GM12891 (cell line): ENCODE measurements around the gene ACTN2.

Source experiments
- DNase-seq: peaks from one replicate; pipeline ENCODE4 v3.0.0; 2011; ENCODE audit warnings: low spot score; ENCODE audit not compliant: insufficient read length
- FAIRE-seq: peaks from 2 replicates; lab custom pipeline; 2011; peaks lifted over from hg19 to GRCh38; lab: Jason Lieb, UNC
- PAX5 ChIP-seq: IDR thresholded peaks from 2 replicates; pipeline ENCODE4 v1.6.1; 2011; ENCODE audit warnings: low read length, moderate library complexity, mild to moderate bottlenecking; ENCODE audit not compliant: insufficient read depth, severe bottlenecking
- POLR2A ChIP-seq: IDR thresholded peaks from 2 replicates; pipeline ENCODE4 v1.6.1; 2011; ENCODE audit warnings: low read depth, low read length, control low read depth
- POLR2AphosphoS5 ChIP-seq: IDR thresholded peaks from 2 replicates; pipeline ENCODE4 v1.6.1; 2011; ENCODE audit warnings: low read depth, low read length, control low read depth
- POU2F2 ChIP-seq: IDR thresholded peaks from 2 replicates; pipeline ENCODE4 v1.6.1; 2011; ENCODE audit warnings: low read depth, mild to moderate bottlenecking, control low read depth, low read length, moderate library complexity
- SPI1 ChIP-seq: IDR thresholded peaks from 2 replicates; pipeline ENCODE4 v1.6.1; 2011; ENCODE audit warnings: low read depth, low read length, control low read depth
- TAF1 ChIP-seq: IDR thresholded peaks from 2 replicates; pipeline ENCODE4 v1.6.1; 2011; ENCODE audit warnings: low read depth, low read length, control low read depth

ACTN2 gene

DNA sequence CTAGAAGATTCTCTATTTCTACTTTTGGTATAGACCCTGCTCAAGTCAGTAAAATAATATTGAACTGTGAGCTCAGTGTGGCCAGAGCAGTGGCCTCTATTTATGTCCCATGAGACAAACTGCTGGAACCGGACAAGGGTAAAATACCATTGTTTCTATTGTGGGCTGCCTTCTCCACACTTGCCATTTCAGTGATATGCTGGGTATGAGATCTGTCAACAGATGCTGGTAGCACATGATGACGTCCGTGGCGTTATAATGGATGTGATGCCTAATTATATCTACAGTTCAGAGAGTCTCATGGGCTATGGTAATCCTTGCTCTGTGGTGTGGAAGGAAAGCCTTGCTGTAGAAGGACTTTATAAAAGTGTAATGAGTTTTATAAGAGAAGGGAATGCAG, 2.4 kb downstream of the ACTN2 start:
- DNase-seq, result no peak
- TF ChIP-seq POLR2AphosphoS5 (no peak), PAX5 (no peak), SPI1 (no peak), POLR2A (no peak), TAF1 (no peak), POU2F2 (no peak)
- no peak for FAIRE-seq

DNA sequence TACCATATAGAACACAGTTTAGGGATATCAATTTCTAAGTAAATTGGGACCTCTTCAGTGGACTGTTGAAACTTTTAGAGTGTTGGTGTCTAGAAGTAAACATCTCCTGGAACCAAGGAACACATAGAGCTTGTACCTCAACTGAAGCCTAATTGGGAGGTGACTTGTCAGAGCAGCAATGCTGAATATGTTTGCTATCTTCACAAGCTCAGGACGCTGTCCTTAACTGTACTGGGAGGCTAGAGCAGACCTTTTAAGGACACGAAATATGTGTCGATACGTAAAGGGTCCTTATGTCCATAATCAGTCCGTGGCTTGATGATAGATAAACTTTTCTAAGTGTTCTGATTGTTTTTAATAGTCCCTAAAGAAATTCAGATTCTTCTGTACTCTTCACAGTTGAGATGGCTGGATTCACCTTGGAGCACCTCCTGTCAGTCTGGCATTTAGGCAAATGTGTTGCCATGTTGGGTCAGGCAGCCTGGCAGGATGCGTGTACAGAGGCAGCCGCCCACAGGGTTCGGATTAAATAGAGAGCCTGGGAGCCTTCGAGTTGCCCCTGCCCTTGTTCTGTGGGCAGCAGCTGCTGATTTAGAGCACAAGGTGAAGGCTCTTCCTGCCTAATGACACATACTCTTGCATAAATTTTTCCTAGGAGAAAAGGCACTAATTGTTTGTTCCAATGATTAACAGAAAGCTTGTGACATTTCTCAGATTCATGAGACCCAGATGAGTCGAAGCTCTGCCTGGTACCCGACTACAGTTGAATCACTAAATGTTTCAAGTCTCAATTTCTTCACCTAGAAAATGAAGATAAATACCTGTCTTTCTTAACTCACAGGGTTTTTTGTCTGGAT, 3.6 kb downstream of the ACTN2 start:
- FAIRE-seq (no peak), DNase-seq (no peak)
- TF ChIP-seq TAF1 (no peak), POU2F2 (no peak), PAX5 (no peak), SPI1 (no peak), POLR2A (no peak), POLR2AphosphoS5 (no peak)

DNA sequence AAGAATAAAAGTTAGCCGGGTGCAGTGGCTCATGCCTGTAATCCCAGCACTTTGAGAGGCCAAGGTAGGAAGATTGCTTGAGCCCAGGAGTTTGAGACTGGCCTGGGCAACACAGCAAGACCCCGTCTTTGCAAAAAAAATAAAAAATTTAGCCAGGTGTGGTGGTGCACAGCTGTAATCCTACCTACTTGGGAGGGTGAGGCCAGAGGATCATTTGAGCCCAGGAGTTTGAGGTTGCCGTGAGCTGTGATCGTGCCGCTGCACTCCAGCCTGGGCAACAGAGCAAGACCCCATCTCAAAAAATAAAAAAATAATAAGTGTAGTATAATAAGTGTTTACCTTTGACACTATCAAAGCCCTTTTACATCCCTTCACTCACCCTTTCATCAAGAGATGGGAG, 5.0 kb downstream of the ACTN2 start:
- DNase-seq (no peak), FAIRE-seq (no peak)
- TF ChIP-seq POLR2AphosphoS5 (no peak), POU2F2 (no peak), POLR2A (no peak), PAX5 (no peak), TAF1 (no peak), SPI1 (no peak)

DNA sequence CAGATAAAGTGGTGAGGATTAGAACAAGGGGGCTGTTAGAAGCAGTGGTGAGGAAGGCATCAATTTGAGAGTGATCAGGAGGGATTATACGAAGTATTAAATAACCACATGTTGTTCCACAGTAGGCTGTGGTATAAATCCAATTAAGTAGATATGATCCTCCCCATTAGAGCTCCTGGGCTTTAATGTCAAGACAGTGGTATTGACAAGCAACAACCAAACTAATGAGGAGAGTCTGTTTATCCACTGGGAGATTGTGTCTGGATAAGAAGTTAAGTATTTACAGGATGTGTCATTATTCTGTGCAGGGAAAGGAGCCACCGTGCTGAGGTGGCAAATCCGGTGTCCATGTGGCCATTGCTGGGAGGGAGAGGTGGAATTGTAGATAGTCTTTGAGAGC, 5.8 kb downstream of the ACTN2 start:
- TF ChIP-seq TAF1, result no peak
- no peak for TF ChIP-seq POLR2AphosphoS5
- no peak for TF ChIP-seq SPI1
- no peak for TF ChIP-seq PAX5
- no peak for TF ChIP-seq POLR2A
- TF ChIP-seq POU2F2, result no peak
- DNase-seq, result no peak
- FAIRE-seq, result no peak

DNA sequence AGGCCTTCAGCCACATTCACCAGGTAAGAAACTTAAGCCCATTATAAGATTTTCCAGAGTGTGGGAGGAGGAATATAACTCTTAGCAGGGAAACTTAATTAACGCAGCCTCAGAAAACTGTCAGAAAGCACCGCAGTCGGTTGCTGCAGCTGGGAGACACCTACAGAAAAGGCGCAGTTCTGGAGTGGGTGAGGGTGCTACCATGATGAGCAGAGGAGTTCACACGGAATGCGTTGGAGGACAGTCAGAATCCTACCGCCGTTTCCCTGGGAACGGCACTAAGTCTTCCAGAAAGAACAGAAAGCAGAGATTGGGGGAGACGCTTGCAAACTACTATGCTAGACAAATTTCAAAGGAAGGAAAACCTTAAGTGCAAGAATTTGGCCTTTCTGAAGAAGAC, 6.4 kb downstream of the ACTN2 start:
- no peak for DNase-seq
- no peak for TF ChIP-seq POLR2A
- TF ChIP-seq SPI1, result no peak
- TF ChIP-seq TAF1, result no peak
- no peak for TF ChIP-seq POU2F2
- TF ChIP-seq PAX5, result no peak
- TF ChIP-seq POLR2AphosphoS5, result no peak
- FAIRE-seq, result no peak

DNA sequence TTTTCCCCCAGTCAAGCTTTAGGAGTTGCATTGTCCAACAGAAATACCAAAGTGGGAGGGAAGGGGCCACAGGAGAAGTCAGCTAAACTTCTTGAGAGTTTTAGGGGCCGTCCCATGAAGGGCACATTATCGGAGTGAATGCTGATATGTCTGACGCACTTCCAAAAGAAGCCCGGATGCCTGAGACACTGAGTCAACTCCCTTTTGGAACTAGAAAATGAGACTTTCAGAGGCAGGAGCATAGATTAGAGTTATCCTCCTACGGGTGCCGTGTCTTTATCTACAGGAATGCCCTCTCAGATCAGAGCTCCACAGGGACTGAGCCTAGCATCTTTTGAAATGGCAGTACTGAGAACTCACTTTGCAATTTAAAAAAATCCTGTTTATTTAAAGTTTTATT, 13.1 kb downstream of the ACTN2 start:
- TF ChIP-seq SPI1, result no peak
- TF ChIP-seq PAX5, result no peak
- no peak for TF ChIP-seq POLR2A
- no peak for TF ChIP-seq POU2F2
- no peak for TF ChIP-seq POLR2AphosphoS5
- no peak for TF ChIP-seq TAF1
- FAIRE-seq, result no peak
- no peak for DNase-seq

DNA sequence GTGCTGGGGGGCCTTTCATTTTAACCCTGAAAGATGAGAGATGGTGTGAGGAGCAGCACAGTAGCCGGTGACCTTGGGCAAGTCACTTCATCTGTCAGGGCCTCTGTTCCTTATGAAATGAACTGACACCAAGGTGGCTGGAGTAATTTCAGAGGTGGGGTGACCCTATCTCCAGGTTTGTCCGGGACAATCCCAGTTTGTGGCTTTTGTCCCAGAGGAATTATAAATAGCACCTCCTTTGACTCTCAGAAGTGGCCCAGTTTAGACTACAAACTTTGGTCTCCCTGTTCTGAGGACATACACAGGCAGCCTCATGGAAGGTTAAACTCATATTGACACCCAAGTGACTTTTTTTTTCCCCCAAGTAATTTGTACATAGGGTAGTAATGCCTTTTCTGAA, 14.6 kb downstream of the ACTN2 start:
- FAIRE-seq (no peak), DNase-seq (no peak)
- no peak for TF ChIP-seq TAF1
- no peak for TF ChIP-seq POLR2AphosphoS5
- TF ChIP-seq SPI1, result no peak
- no peak for TF ChIP-seq POU2F2
- no peak for TF ChIP-seq PAX5
- TF ChIP-seq POLR2A, result no peak

DNA sequence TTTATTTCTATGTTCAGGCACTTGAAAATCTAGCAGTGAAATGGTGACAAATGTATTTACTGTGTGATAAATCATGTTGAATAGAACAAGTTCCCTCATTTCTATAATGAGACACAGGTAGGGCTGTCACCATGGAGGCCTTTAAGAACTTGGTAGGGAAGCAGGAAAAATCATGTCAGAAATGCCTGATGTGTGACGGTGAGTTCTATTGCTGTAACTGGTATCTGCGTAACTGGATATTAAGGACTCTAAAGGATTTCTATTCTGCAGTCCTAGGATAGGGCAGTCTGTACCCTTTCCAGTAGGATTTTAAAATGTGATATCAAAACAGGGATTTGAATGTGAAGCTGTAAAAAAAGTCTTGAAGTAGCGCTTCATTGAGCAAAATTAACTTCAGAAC, 15.5 kb downstream of the ACTN2 start:
- FAIRE-seq, result no peak
- no peak for DNase-seq
- TF ChIP-seq POLR2AphosphoS5, result no peak
- TF ChIP-seq PAX5, result no peak
- no peak for TF ChIP-seq POLR2A
- no peak for TF ChIP-seq SPI1
- no peak for TF ChIP-seq TAF1
- no peak for TF ChIP-seq POU2F2

DNA sequence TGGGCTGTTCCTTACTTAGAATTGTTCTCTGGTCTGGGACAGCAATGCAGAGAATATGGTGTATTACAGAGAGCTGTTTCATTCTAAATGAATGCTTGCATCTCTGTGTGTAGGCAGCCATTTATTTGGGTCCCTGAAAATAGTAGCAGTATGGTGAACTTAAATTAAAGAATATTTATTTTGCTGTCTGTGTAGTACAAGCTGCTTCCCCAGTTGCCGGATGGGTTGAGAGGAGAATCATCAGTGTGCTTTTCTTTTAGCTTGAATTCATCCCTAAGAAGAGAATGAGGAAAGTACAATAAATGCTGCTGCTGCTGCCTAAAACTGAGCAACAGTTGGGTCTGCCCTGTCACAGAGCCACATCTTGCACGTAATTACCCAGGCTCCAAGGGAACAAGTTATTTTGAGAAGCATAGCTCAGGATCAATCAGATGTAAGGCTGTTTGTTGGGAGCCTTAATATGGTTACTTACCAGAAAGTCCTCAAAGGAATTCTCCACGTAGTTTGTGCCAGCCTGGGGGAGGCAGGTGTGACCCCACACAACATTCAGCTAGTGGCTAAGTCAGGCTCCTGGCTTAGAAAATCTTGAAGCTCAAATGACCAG, 16.6 kb downstream of the ACTN2 start:
- FAIRE-seq (no peak), DNase-seq (no peak)
- TF ChIP-seq SPI1 (no peak), POLR2AphosphoS5 (no peak), POU2F2 (no peak), TAF1 (no peak), POLR2A (no peak), PAX5 (no peak)
